CD4-positive, alpha-beta T cell treated with Interleukin-6 for 4 hours (primary cell): ENCODE measurements around the gene COL19A1.

Source experiments
- DNase-seq: peaks from one replicate; pipeline ENCODE4 v3.0.0-alpha.2; 2020; ENCODE audit warnings: mixed read lengths

Gene COL19A1

DNA sequence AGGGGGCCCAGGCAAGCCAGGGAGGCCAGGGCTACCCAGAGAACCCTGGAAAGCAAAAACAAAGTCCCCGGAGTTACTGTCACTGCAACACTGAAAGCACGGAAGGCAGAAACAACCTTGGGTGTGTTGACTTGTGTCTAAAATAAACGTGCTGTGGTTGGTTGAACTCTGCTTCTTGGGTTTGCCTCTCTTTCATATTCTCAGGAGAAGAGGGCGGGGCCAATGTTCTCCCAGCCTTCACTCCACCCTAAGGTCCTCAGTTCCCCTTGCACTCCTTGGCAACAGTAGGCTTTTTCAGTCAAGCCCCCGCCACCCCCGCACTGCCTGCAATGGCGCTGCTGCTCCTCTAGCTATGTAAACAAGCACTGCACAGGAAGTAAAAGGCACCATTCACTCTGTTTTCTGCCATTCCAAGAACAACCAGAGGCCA, 375.6 kb downstream of the COL19A1 start:
- no peak for DNase-seq

- no peak for DNase-seq
These were observed 379.8 kb downstream of the COL19A1 start for GRCh38 chr6:70246118-70246517.

- DNase-seq: no peak
These were observed 386.2 kb downstream of the COL19A1 start for GRCh38 chr6:70252604-70253003.

DNA sequence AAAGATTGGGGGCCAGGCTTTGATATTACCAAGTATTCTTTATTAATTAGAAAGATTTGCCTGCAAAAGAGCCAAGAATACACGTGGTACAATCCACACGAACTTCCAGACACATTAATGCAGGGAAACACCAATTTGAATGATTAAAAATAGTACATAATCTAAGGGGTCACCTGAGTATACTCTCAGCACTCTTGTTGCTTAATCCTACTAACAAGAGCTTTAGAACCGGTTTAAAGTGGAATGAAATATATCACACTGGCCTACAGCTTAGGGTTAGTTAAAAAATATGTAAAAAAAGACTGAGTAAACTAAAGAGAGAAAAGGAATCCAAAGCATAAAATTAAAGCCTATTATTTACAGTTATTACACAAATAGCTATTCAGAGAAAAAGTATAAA, 387.6 kb downstream of the COL19A1 start:
- DNase-seq: no peak

- DNase-seq: no peak
These were observed 388.4 kb downstream of the COL19A1 start for GRCh38 chr6:70254784-70255183.

GRCh38 chr6:70257768-70258273, 391.5 kb downstream of the COL19A1 start:
- no peak for DNase-seq

DNA sequence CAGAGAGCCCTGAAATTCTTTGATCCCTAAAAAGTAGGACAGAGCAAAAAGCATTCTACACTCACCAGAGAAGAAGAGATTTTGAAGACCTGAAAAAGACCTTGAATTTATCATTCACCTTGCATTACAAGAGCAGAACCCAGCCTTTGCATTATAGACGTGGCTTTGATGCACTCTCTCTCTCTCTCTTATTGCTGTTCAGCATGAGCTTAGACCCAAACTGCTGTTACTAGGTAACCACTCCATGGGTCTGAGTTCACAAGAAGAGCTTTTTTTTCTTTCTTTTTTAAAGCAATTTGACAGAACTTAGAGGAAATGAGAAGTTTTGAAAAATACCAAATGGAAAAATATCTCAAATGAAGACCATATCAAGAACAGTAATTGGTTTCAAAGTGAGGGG, 392.1 kb downstream of the COL19A1 start:
- no peak for DNase-seq
